H9 (cell line): ENCODE measurements around the gene CDCA3. TPM values are rescaled to one million over a fixed set of nuclear protein-coding genes. Genes with fewer than 3 reads are reported as not detected.

ENCODE experiments used
- DNase-seq: peaks from one replicate; pipeline ENCODE4 v3.0.0-alpha.2; 2017
- H2AFZ ChIP-seq: one replicate; pipeline ENCODE4 v1.6.1; 2013; ENCODE audit warnings: mild to moderate bottlenecking, low read length, control low read depth, moderate library complexity
- H2AK5ac ChIP-seq: 2 replicates; pipeline ENCODE4 v1.6.1; 2013; ENCODE audit warnings: low read length, control low read depth, mixed read lengths; ENCODE audit not compliant: insufficient read length
- H2BK120ac ChIP-seq: one replicate; pipeline ENCODE4 v1.6.1; 2013; ENCODE audit warnings: low read depth, mild to moderate bottlenecking, low read length, control low read depth, inconsistent platforms; ENCODE audit not compliant: poor library complexity, severe bottlenecking
- H2BK12ac ChIP-seq: 2 replicates; pipeline ENCODE4 v1.6.1; 2013; ENCODE audit warnings: low read length, control low read depth, mixed read lengths, low read depth; ENCODE audit not compliant: insufficient read length
- H2BK15ac ChIP-seq: 2 replicates; pipeline ENCODE4 v1.6.1; 2013; ENCODE audit warnings: low read depth, low read length, control low read depth
- H2BK20ac ChIP-seq: one replicate; pipeline ENCODE4 v1.6.1; 2013; ENCODE audit warnings: low read depth, mild to moderate bottlenecking, low read length, control low read depth, inconsistent platforms; ENCODE audit not compliant: poor library complexity, severe bottlenecking
- H2BK5ac ChIP-seq: 2 replicates; pipeline ENCODE4 v1.6.1; 2013; ENCODE audit warnings: low read length, control low read depth, mixed read lengths; ENCODE audit not compliant: insufficient read length
- H3K14ac ChIP-seq: 2 replicates; pipeline ENCODE4 v1.6.1; 2013; ENCODE audit warnings: low read length, control low read depth; ENCODE audit not compliant: insufficient read depth
- H3K18ac ChIP-seq: 2 replicates; pipeline ENCODE4 v1.6.1; 2013; ENCODE audit warnings: low read depth, mild to moderate bottlenecking, mixed read lengths, low read length, control low read depth; ENCODE audit not compliant: insufficient read length
- H3K23ac ChIP-seq: 2 replicates; pipeline ENCODE4 v1.6.1; 2013; ENCODE audit warnings: low read length, control low read depth, mixed read lengths, low read depth; ENCODE audit not compliant: insufficient read length
- H3K23me2 ChIP-seq: 2 replicates; pipeline ENCODE4 v1.6.1; 2013; ENCODE audit warnings: low read depth, mild to moderate bottlenecking, mixed read lengths, low read length, control low read depth; ENCODE audit not compliant: insufficient read length, poor library complexity, severe bottlenecking
- H3K27ac ChIP-seq: 2 replicates; pipeline ENCODE4 v1.5.1; 2013; ENCODE audit warnings: low read length, control low read depth, mixed read lengths, low read depth; ENCODE audit not compliant: insufficient read length
- H3K27me3 ChIP-seq: 2 replicates; pipeline ENCODE4 v1.6.1; 2013; ENCODE audit warnings: low read length, control low read depth, inconsistent platforms; ENCODE audit not compliant: insufficient read depth
- H3K4ac ChIP-seq: 2 replicates; pipeline ENCODE4 v1.6.1; 2013; ENCODE audit warnings: low read depth, mild to moderate bottlenecking, control low read depth, inconsistent platforms, low read length, moderate library complexity
- H3K4me1 ChIP-seq: 2 replicates; pipeline ENCODE4 v1.6.1; 2013; ENCODE audit warnings: low read length, control low read depth, inconsistent platforms; ENCODE audit not compliant: insufficient read depth
- H3K4me2 ChIP-seq: 2 replicates; pipeline ENCODE4 v1.6.1; 2013; ENCODE audit warnings: low read length, control low read depth, mixed read lengths; ENCODE audit not compliant: insufficient read length, insufficient read depth
- H3K56ac ChIP-seq: 2 replicates; pipeline ENCODE4 v1.6.1; 2013; ENCODE audit warnings: low read depth, mild to moderate bottlenecking, mixed read lengths, low read length, control low read depth; ENCODE audit not compliant: insufficient read length
- H3K79me1 ChIP-seq: 2 replicates; pipeline ENCODE4 v1.6.1; 2013; ENCODE audit warnings: low read depth, mild to moderate bottlenecking, moderate library complexity, low read length, control low read depth, inconsistent platforms; ENCODE audit not compliant: insufficient read depth, poor library complexity, severe bottlenecking
- H3K79me2 ChIP-seq: 2 replicates; pipeline ENCODE4 v1.6.1; 2013; ENCODE audit warnings: low read length, control low read depth, inconsistent platforms; ENCODE audit not compliant: insufficient read depth
- H3K9ac ChIP-seq: 2 replicates; pipeline ENCODE4 v1.6.1; 2013; ENCODE audit warnings: low read length, control low read depth, mixed read lengths; ENCODE audit not compliant: insufficient read length; ENCODE audit errors: extremely low read depth
- H3K9me3 ChIP-seq: one replicate; pipeline ENCODE4 v1.6.1; 2013; ENCODE audit warnings: low read depth, low read length, inconsistent platforms; ENCODE audit not compliant: control insufficient read depth
- H3T11ph ChIP-seq: one replicate; pipeline ENCODE4 v1.6.1; 2013; ENCODE audit warnings: mild to moderate bottlenecking, low read length, control low read depth, inconsistent platforms
- H4K20me1 ChIP-seq: one replicate; pipeline ENCODE4 v1.6.1; 2013; ENCODE audit not compliant: control insufficient read depth, insufficient read length, insufficient read depth
- H4K5ac ChIP-seq: 2 replicates; pipeline ENCODE4 v1.6.1; 2013; ENCODE audit warnings: low read depth, mild to moderate bottlenecking, mixed read lengths, low read length, control low read depth; ENCODE audit not compliant: insufficient read length
- H4K8ac ChIP-seq: replicated peaks from 2 replicates; pipeline ENCODE4 v1.6.1; 2013; ENCODE audit warnings: low read length, control low read depth, mixed read lengths, low read depth; ENCODE audit not compliant: insufficient read length
- H4K91ac ChIP-seq: 2 replicates; pipeline ENCODE4 v1.6.1; 2013; ENCODE audit warnings: low read depth, mild to moderate bottlenecking, moderate library complexity, mixed read lengths, low read length, control low read depth; ENCODE audit not compliant: insufficient read length
- H3K27ac Mint-ChIP-seq, 3 experiments: 2 replicates in 2 of 3; 3 replicates in 1 of 3; pipeline ENCODE4 v1.8.0; 2020 to 2021; ENCODE audit warnings: mixed read lengths in 3 of 3, mild to moderate bottlenecking in 1 of 3, moderate library complexity in 1 of 3
- H3K27me3 Mint-ChIP-seq: 2 replicates; pipeline ENCODE4 v1.8.0; 2021; ENCODE audit warnings: low read depth, mild to moderate bottlenecking, moderate library complexity, mixed read lengths
- H3K36me3 Mint-ChIP-seq, 3 experiments: 2 replicates in 2 of 3; 3 replicates in 1 of 3; pipeline ENCODE4 v1.8.0; 2020 to 2021; ENCODE audit warnings: low read depth in 3 of 3, mixed read lengths in 3 of 3; ENCODE audit not compliant: insufficient read depth in 1 of 3
- H3K4me1 Mint-ChIP-seq, 2 experiments: 2 replicates each; pipeline ENCODE4 v1.8.0; 2020; ENCODE audit warnings: mixed read lengths in 2 of 2
- H3K4me3 Mint-ChIP-seq, 2 experiments: 2 replicates in 1 of 2; 3 replicates in 1 of 2; pipeline ENCODE4 v1.8.0; 2020 to 2021; ENCODE audit warnings: mild to moderate bottlenecking in 2 of 2, mixed read lengths in 2 of 2, moderate library complexity in 1 of 2
- H3K9me3 Mint-ChIP-seq, 2 experiments: 2 replicates in 1 of 2; 3 replicates in 1 of 2; pipeline ENCODE4 v1.8.0; 2020; ENCODE audit warnings: mild to moderate bottlenecking in 2 of 2, mixed read lengths in 2 of 2, moderate library complexity in 1 of 2
- WGBS: extraction: QIAGEN DNeasy Blood & Tissue Kit; methylation state at CpG from one replicate; pipeline ENCODE4 v1.1.7; 2013; ENCODE audit warnings: missing lambda C conversion rate, low lambda C conversion rate, mixed read lengths; ENCODE audit not compliant: insufficient read length; ENCODE audit errors: extremely low coverage; 5-methylcytosine and 5-hydroxymethylcytosine counted together
- total RNA-seq: library from RNA; stranded (reverse); gene quantifications from 2 replicates; pipeline ENCODE4 v1.2.1, GENCODE V29; 2021
- TF ChIP-seq, protein P1 (sequence below): fragments of 200-600 bp; sonication (generic); conservative IDR thresholded peaks from 3 replicates; pipeline ENCODE4 v1.8.0; 2021; ENCODE audit warnings: antibody characterized with exemption, mild to moderate bottlenecking

The CDCA3 gene
- total RNA-seq, 1 experiment from 2014 or later: 45.1 TPM

DNA sequence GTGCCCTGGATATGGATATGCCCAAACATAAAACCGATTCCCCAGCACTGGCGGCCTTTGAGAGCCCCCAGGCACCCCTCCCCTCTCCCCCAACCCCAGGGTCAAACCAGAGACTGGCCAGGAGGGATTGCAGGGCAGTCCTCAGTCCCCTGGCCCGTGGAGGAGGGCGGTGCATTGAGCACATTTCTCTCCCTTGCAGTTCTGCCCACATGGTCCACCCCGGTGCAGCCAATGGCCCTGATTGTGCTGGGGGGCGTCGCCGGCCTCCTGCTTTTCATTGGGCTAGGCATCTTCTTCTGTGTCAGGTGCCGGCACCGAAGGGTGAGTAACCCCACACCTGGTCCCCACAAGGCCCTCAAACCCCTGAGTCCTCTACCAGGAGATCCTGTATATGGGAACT is 32.9 kb downstream of the CDCA3 start:
- Histone ChIP-seq H4K5ac (no peak overlapping the region), H4K20me1 (no peaks in the 10 kb centered on the region), H4K8ac (no peak overlapping the region), H3K56ac (no peak overlapping the region), H3K4me2 (peak overlapping the region; percentile 17), H3K27ac (no peak overlapping the region), H3K79me1 (no peaks in the 10 kb centered on the region), H3K4me1 (peaks cover 7% of the 10 kb centered on the region; the same call in 1 of the 2 replicates), H3K14ac (no peak overlapping the region), H2BK120ac (no peak overlapping the region), H3K9me3 (no peaks in the 10 kb centered on the region), H3K27me3 (peaks cover 4% of the 10 kb centered on the region; the same call in 1 of the 2 replicates), H2BK15ac (no peak overlapping the region), H3K79me2 (no peaks in the 10 kb centered on the region), H3K9ac (no peak overlapping the region), H2AK5ac (no peak overlapping the region), H3K18ac (no peak overlapping the region), H3K4ac (no peak overlapping the region), H3K23ac (no peak overlapping the region), H4K91ac (no peak overlapping the region), H3K23me2 (peaks cover 8% of the 10 kb centered on the region), H2BK20ac (no peak overlapping the region), H3T11ph (no peak overlapping the region), H2BK5ac (no peak overlapping the region), H2AFZ (no peak overlapping the region), H2BK12ac (no peak overlapping the region)
- peak; percentile 94 for DNase-seq
- Mint-ChIP-seq H3K4me1 (peaks cover 49% of the 10 kb centered on the region in 2 experiments), H3K9me3 (peaks cover 0 to 2% of the 10 kb centered on the region in 2 experiments; a peak in 1 of 5 replicates), H3K4me3 (peak overlapping the region; percentile 17 to 72; a peak in 2 of 5 replicates), H3K27ac (peak overlapping the region in 2 of 3 experiments; percentile 74 to 96; a peak in 2 of 7 replicates), H3K27me3 (peaks cover 68% of the 10 kb centered on the region), H3K36me3 (peaks cover 0 to 3% (median 0%) of the 10 kb centered on the region in 3 experiments; a peak in 1 of 7 replicates)
- no CpG with 5 or more reads among the region's 10 CpGs for WGBS
- TF ChIP-seq, protein P1, sequence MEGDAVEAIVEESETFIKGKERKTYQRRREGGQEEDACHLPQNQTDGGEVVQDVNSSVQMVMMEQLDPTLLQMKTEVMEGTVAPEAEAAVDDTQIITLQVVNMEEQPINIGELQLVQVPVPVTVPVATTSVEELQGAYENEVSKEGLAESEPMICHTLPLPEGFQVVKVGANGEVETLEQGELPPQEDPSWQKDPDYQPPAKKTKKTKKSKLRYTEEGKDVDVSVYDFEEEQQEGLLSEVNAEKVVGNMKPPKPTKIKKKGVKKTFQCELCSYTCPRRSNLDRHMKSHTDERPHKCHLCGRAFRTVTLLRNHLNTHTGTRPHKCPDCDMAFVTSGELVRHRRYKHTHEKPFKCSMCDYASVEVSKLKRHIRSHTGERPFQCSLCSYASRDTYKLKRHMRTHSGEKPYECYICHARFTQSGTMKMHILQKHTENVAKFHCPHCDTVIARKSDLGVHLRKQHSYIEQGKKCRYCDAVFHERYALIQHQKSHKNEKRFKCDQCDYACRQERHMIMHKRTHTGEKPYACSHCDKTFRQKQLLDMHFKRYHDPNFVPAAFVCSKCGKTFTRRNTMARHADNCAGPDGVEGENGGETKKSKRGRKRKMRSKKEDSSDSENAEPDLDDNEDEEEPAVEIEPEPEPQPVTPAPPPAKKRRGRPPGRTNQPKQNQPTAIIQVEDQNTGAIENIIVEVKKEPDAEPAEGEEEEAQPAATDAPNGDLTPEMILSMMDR: no peak
